Right lobe of liver (tissue), 6 donors: Measurements from ENCODE around the gene MRPL36. TPM values are rescaled to one million over a fixed set of nuclear protein-coding genes. Genes with fewer than 3 reads are reported as not detected.

Experiments
- ATAC-seq, 4 donors: fragments of 200-7000 bp; cut with Tn5 transposase; one replicate each; pipeline ENCODE4 v1.9.1; 2020; ENCODE audit warnings: mild to moderate bottlenecking in 4 of 4, moderate library complexity in 4 of 4
- DNase-seq, 3 donors: peaks; one replicate each; pipeline ENCODE4 v3.0.0-alpha.2; 2020
- H3K27ac ChIP-seq, 3 donors: fragments of 200-600 bp; one replicate each; pipeline ENCODE4 v1.8.0; 2022
- H3K27me3 ChIP-seq, 2 donors: fragments of 200-600 bp; one replicate each; pipeline ENCODE4 v1.8.0; 2022
- H3K36me3 ChIP-seq, 4 donors: fragments of 200-600 bp; sonication (generic) in 1 of 4; one replicate each; pipeline versions ENCODE4 v1.5.1 to v1.8.0; 2017 to 2022; ENCODE audit warnings: control low read depth in 1 of 4
- H3K4me1 ChIP-seq, 4 donors: fragments of 200-600 bp; sonication (generic) in 1 of 4; one replicate each; pipeline versions ENCODE4 v1.5.1 to v1.8.0; 2017 to 2022; ENCODE audit warnings: control low read depth in 1 of 4
- H3K4me3 ChIP-seq, 3 donors: fragments of 200-600 bp; one replicate each; pipeline ENCODE4 v1.8.0; 2022
- H3K9me3 ChIP-seq, 4 donors: fragments of 200-600 bp; sonication (generic) in 1 of 4; one replicate each; pipeline versions ENCODE4 v1.5.1 to v1.8.0; 2017 to 2022; ENCODE audit warnings: control low read depth in 1 of 4
- POLR2A ChIP-seq: fragments of 450-650 bp; IDR thresholded peaks from one replicate; pipeline ENCODE4 v1.6.1; 2017; ENCODE audit warnings: antibody characterized with exemption, mild to moderate bottlenecking
- WGBS: methylation state at CpG from one replicate; pipeline ENCODE4 v1.1.6; 2018; ENCODE audit warnings: low coverage, low lambda C conversion rate; ENCODE audit not compliant: insufficient coverage; ENCODE audit errors: missing lambda C conversion rate; 5-methylcytosine and 5-hydroxymethylcytosine counted together
- intact Hi-C, 2 donors: fragments of 100-400 bp; cut with DNase I; formaldehyde crosslinking; loops; one replicate each; pipeline versions ENCODE4 v1.11.2 to v1.14.1; 2022
- total RNA-seq, 6 experiments: library from RNA; depleted of rRNA in 2 of 6; stranded (reverse); fragments of >200 nt in 2 of 6; fragmentation: NEBNext Ultra II Directional in 3 of 6; extraction: Animal tissue kit (Norgen Biotek cat#: 25700) in 3 of 6; gene quantifications; one replicate each; pipeline versions ENCODE4 v1.1.0 to v1.2.4, GENCODE V29; 2016 to 2023
- TF ChIP-seq, protein P1 (sequence below), 4 donors: fragments of 200-600 bp in 3 of 4; fragments of 450-650 bp in 1 of 4; IDR thresholded peaks; one replicate each; pipeline versions ENCODE4 v1.5.1 to v1.8.0; 2016 to 2022; ENCODE audit warnings: antibody characterized with exemption in 4 of 4, mild to moderate bottlenecking in 2 of 4
- donor health status: DM: no; HTN: yes; CAD: no.
- donor health status: DM: no; HTN: no; CAD: no.
- donor health status: DM: no; HTN: no; CAD: no.
- donor health status: DM: no; HTN: yes; CAD: no.
- donor health status: DM: no; HTN: yes; CAD: no.

Gene MRPL36
- total RNA-seq, 6 experiments from 2014 or later = 30.7 to 40.0 (median 35.5) TPM

DNA sequence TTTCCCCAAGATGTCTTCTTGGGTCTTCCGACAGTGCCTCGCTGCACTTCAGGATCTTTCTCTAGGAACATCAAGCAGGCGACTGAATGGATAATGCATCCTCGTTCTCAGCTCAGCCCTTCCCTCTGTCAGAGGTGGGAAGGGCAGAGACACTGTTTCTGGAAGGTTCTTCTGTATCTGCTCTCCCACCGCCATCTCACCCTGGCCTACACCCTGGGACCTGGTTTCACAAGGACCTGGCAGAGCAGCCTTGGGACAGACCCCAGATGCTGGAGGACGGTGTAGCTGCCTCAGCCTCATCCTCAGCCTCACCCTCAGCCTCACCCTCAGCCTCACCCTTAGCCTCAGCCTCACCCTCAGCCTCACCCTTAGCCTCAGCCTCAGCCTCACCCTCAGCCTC, 18.5 kb downstream of the MRPL36 start:
- no peaks in the 10 kb centered on the region for H3K36me3 ChIP-seq
- no peak overlapping the region for H3K4me3 ChIP-seq
- intact Hi-C loops = no loop called here
- no peak for DNase-seq
- no peak overlapping the region for H3K27ac ChIP-seq
- 66% methylated on average over 6 of the region's 6 CpGs for whole genome bisulfite sequencing
- no peak for TF ChIP-seq POLR2A
- TF ChIP-seq, protein P1, sequence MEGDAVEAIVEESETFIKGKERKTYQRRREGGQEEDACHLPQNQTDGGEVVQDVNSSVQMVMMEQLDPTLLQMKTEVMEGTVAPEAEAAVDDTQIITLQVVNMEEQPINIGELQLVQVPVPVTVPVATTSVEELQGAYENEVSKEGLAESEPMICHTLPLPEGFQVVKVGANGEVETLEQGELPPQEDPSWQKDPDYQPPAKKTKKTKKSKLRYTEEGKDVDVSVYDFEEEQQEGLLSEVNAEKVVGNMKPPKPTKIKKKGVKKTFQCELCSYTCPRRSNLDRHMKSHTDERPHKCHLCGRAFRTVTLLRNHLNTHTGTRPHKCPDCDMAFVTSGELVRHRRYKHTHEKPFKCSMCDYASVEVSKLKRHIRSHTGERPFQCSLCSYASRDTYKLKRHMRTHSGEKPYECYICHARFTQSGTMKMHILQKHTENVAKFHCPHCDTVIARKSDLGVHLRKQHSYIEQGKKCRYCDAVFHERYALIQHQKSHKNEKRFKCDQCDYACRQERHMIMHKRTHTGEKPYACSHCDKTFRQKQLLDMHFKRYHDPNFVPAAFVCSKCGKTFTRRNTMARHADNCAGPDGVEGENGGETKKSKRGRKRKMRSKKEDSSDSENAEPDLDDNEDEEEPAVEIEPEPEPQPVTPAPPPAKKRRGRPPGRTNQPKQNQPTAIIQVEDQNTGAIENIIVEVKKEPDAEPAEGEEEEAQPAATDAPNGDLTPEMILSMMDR (IDR thresholded peaks at IDR 0.05) = no peak
- H3K9me3 ChIP-seq = no peaks in the 10 kb centered on the region
- H3K27me3 ChIP-seq = no peaks in the 10 kb centered on the region
- no peaks in the 10 kb centered on the region for H3K4me1 ChIP-seq
- ATAC-seq = no peak

DNA sequence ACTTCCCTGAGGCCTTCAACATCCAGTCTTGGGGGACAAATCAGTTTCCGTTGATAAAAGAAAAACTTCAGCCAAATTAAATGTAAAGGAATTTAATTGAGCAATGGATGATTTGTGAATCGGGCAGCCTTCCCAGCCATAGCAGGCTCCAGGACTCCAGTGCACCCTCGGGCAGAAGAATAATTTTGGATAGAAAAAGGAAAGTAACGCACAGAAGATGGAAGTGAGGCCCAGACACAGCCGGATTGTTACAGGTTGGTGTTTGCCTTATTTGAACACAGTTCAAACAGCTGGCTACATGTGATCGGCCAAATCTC, 19.1 kb downstream of the MRPL36 start:
- intact Hi-C loops = no loop called here
- H3K27ac ChIP-seq = no peak overlapping the region
- DNase-seq = no peak
- no peaks in the 10 kb centered on the region for H3K36me3 ChIP-seq
- no peak for ATAC-seq
- H3K4me1 ChIP-seq = no peaks in the 10 kb centered on the region
- H3K4me3 ChIP-seq = no peak overlapping the region
- 66% methylated on average over 5 of the region's 6 CpGs for WGBS
- H3K9me3 ChIP-seq = no peaks in the 10 kb centered on the region
- TF ChIP-seq POLR2A = no peak
- TF ChIP-seq, protein P1 (IDR thresholded peaks at IDR 0.05) = no peak
- H3K27me3 ChIP-seq = no peaks in the 10 kb centered on the region

DNA sequence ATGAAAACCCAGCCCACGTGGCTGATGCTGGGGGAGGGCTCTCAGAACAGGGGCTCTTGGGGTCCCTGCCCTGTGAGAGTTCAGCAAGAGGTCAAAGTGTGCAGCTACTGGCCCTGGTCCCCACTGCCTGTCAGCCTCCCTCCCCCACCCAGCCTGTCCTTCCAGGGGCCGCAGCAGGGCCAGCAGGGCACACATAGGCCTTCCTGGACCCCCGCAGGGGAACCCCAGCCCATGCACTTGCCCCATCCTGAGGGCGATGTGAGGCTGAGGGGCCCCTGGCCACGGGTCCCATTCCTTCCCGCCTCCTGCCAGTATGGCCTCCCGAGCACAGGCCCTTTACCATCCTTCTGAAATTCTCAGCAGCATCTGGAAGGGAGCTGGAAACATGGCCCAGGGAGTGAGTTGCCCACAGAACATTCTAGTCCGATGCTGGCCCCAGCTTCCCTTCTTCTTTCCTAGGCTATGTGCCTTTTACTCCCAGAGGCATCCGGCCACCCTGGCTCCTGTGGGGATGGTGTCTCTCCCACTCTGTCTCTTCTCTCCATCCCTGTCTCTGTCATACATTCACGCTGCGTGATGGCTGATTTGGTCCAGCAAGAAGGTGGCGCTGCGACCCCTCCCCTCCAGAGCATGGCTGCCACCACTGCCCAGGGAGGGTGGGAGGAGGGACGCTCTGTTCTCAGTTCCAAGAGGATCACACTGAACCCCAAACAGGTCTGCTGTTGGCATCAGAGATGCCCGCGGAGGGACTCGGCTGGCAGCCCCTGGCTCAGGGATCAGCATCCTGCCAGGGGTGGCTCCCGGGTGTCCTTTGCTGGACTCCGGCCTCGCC, 19.6 kb downstream of the MRPL36 start:
- ATAC-seq (no peak), DNase-seq (no peak)
- WGBS = 66% methylated on average over 12 of the region's 20 CpGs
- no peaks in the 10 kb centered on the region for H3K27me3 ChIP-seq
- no peaks in the 10 kb centered on the region for H3K4me1 ChIP-seq
- no peak overlapping the region for H3K27ac ChIP-seq
- no peak overlapping the region for H3K4me3 ChIP-seq
- intact Hi-C loops = no loop called here
- no peaks in the 10 kb centered on the region for H3K36me3 ChIP-seq
- TF ChIP-seq, protein P1 (IDR thresholded peaks at IDR 0.05) = no peak
- no peak for TF ChIP-seq POLR2A
- H3K9me3 ChIP-seq = no peaks in the 10 kb centered on the region

DNA sequence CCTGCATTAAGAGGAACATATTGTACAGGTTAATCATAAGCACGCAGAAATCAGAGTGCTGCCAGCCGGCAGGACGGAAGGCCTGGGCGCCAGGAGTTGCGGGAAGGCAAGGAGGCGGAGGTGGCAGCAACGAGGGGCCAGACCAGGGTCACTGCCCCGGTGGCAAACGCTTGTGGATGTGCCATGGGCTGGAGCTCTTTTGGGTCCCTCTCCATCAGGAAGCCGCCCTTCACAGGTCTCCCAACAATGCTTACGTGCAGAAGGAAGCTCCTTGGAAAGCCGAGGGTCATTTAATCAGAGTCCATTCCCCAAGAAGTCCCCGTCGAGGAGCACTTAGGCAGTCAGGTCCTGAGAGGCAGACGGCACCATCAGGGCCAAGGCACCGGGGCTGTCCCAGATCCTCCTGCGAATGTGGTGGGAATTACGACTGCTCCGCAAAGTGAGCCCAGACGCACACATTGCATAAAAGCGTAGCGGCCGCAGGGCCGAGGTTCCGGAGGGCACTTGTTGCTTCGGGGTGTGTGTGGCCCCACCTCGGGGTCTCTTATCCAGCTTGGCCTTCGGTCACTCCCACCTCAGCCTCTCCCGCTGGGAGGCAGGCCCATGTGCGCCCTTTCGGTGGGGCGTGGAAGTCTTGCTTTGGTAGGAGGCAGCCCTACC, 20.5 kb downstream of the MRPL36 start:
- intact Hi-C loops = no loop called here
- TF ChIP-seq, protein P1 (IDR thresholded peaks at IDR 0.05) = no peak
- TF ChIP-seq POLR2A = no peak
- H3K4me3 ChIP-seq = no peak overlapping the region
- no peaks in the 10 kb centered on the region for H3K9me3 ChIP-seq
- DNase-seq (no peak), ATAC-seq (no peak)
- H3K4me1 ChIP-seq = no peaks in the 10 kb centered on the region
- no peaks in the 10 kb centered on the region for H3K36me3 ChIP-seq
- 80% methylated on average over 4 of the region's 32 CpGs for WGBS
- H3K27me3 ChIP-seq = no peaks in the 10 kb centered on the region
- no peak overlapping the region for H3K27ac ChIP-seq
